ENCODE measurements around the gene PHOSPHO2. TPM values are rescaled to one million over a fixed set of nuclear protein-coding genes. Genes with fewer than 3 reads are reported as not detected.

The PHOSPHO2 gene
- total and polyA plus RNA-seq, 9 of the 15 experiments (the other 6 are each of a cell fraction or from before 2014, with no cell fraction given) = 7.8 to 19.1 (median 11.7) TPM

GRCh38 chr2:169659320-169659719, 34.9 kb upstream of the PHOSPHO2 start (continued):
- no peak for TF ChIP-seq E2F8 (IDR thresholded peaks at IDR 0.05; ENCODE audit: low read depth, partially characterized antibody)
- 0 out of 2 replicates have a peak, but pooled peaks have one; percentile 39 for TF ChIP-seq ZNF766 (CRISPR knock-in tag; conservative IDR thresholded peaks at IDR 0.05)

GRCh38 chr2:169661265-169661664, 33.0 kb upstream of the PHOSPHO2 start:
- no peak overlapping the region for H3K4me3 ChIP-seq
- H2AFZ ChIP-seq (ENCODE audit: low read depth, low read length) = peak overlapping the region; percentile 6; the same call in 1 of the 2 replicates
- H3K36me3 ChIP-seq (ENCODE audit: control insufficient read depth, insufficient read depth, low read length) = no peaks in the 10 kb centered on the region
- WGBS (ENCODE audit: insufficient coverage, low coverage, missing lambda C conversion rate) = 68% methylated on average over 3 of the region's 3 CpGs
- peak overlapping the region in 1 of 2 experiments; percentile 54; a peak in 1 of 4 replicates for H3K9ac ChIP-seq (ENCODE audit: insufficient read depth in 1 of 2, low read depth in 2 of 2, low read length in 2 of 2)
- ChIA-PET CTCF (ENCODE audit: low intra/inter-chr PET ratio) (no interaction called here), POLR2A (interaction anchor here (0.7 to 1.2 kb wide), 2 partner anchors 21 to 71 kb away, joined by 3 read pairs; no protein-coding TSS in a partner anchor)
- no peaks in the 10 kb centered on the region for H4K20me1 ChIP-seq (replicated peaks; ENCODE audit: control insufficient read depth, insufficient read depth, low read length)
- BruUV-seq (replicated peaks) = no TSS peak
- H3K79me2 ChIP-seq (ENCODE audit: control insufficient read depth, insufficient read depth, low read length) = no peaks in the 10 kb centered on the region
- no peaks in the 10 kb centered on the region for H3K9me3 ChIP-seq (replicated peaks; ENCODE audit: control insufficient read depth, insufficient read depth, low read depth, low read length)
- no peaks in the 10 kb centered on the region for H3K9me1 ChIP-seq (ENCODE audit: control insufficient read depth, insufficient read depth, low read length)
- H3K4me2 ChIP-seq (ENCODE audit: insufficient read depth, low read length) = no peak overlapping the region
- in situ Hi-C loops (cut with MboI) = no loop called here
- DNase-seq (ENCODE audit: extremely low read depth in 1 of 4, low spot score in 3 of 4) (no peak), ATAC-seq (no peak), FAIRE-seq (no peak)
- H3K4me1 ChIP-seq (replicated peaks in 1 of 2; ENCODE audit: control insufficient read depth in 2 of 2, insufficient read depth in 2 of 2, low read length in 2 of 2) = peaks cover 10 to 50% of the 10 kb centered on the region in 2 experiments
- no peaks in the 10 kb centered on the region for H3K27me3 ChIP-seq (ENCODE audit: control insufficient read depth in 2 of 2, insufficient read depth in 2 of 2, low read length in 2 of 2)
- H3K27ac ChIP-seq (ENCODE audit: extremely low read depth, low read depth, low read length) = no peak overlapping the region
- intact Hi-C loops (cut with micrococcal nuclease) = loop anchor here (10.0 kb wide), 1 partner anchor 264 kb away; no protein-coding TSS in a partner anchor
- TF ChIP-seq ZNF764 (CRISPR knock-in tag; IDR thresholded peaks at IDR 0.05; ENCODE audit: low read depth) (no peak), NR3C1 (CRISPR knock-in tag; IDR thresholded peaks at IDR 0.05) (no peak), TARDBP (IDR thresholded peaks at IDR 0.05) (no peak), ZNF583 (CRISPR knock-in tag; IDR thresholded peaks at IDR 0.05) (no peak), NCOA1 (IDR thresholded peaks at IDR 0.05; ENCODE audit: low read depth) (no peak), E2F6 (IDR thresholded peaks at IDR 0.05; ENCODE audit: borderline replicate concordance in 1 of 2, extremely low read depth in 1 of 2, insufficient read depth in 1 of 2, insufficient read length in 1 of 2, low read depth in 1 of 2, low read length in 1 of 2, poor library complexity in 1 of 2, severe bottlenecking in 1 of 2) (no peak), TCF15 (CRISPR knock-in tag; IDR thresholded peaks at IDR 0.05) (no peak), U2AF2 (optimal IDR thresholded peaks at IDR 0.05; ENCODE audit: low read depth, low read length) (no peak), HCFC1 (IDR thresholded peaks at IDR 0.05; ENCODE audit: low read depth, low read length) (no peak), ELF1 (tag; IDR thresholded peaks at IDR 0.05) (no peak), ZNF280A (IDR thresholded peaks at IDR 0.05; ENCODE audit: low read depth, partially characterized antibody) (no peak), BHLHE40 (IDR thresholded peaks at IDR 0.05; ENCODE audit: low read length) (no peak)
